Measurements from ENCODE around the gene AP1S3.
"Not testable (repeated sequence)": the region's sequence is repeated elsewhere in the genome, so short reads cannot be mapped to it uniquely, and the experiment has no call there.

The AP1S3 gene

GRCh38 chr2:223801736-223802135 lies 35.6 kb downstream of the AP1S3 start:
- DNase-seq (ENCODE audit: low read depth in 2 of 2) = no peak

- no peak for DNase-seq (ENCODE audit: low read depth in 2 of 2)
Measured at GRCh38 chr2:223800908-223801307, 36.5 kb downstream of the AP1S3 start.

GRCh38 chr2:223797811-223798721 lies 39.3 kb downstream of the AP1S3 start:
- no peak for DNase-seq (ENCODE audit: low read depth in 2 of 2)

- no peak for DNase-seq (ENCODE audit: low read depth in 2 of 2)
Measured at GRCh38 chr2:223797037-223797436, 40.3 kb downstream of the AP1S3 start.

GRCh38 chr2:223789423-223789822 lies 48.0 kb downstream of the AP1S3 start:
- DNase-seq (ENCODE audit: low read depth in 2 of 2) = no peak

- DNase-seq (ENCODE audit: low read depth in 2 of 2) = no peak
Measured at GRCh38 chr2:223788826-223789225, 48.6 kb downstream of the AP1S3 start.

- not testable (repeated sequence) for DNase-seq (ENCODE audit: low read depth in 2 of 2)
Measured at GRCh38 chr2:223788106-223788505, 49.3 kb downstream of the AP1S3 start.

GRCh38 chr2:223787358-223787757 lies 50.0 kb downstream of the AP1S3 start:
- no peak for DNase-seq (ENCODE audit: low read depth in 2 of 2)

GRCh38 chr2:223786943-223787342 lies 50.4 kb downstream of the AP1S3 start:
- no peak for DNase-seq (ENCODE audit: low read depth in 2 of 2)

GRCh38 chr2:223786236-223786635 lies 51.1 kb downstream of the AP1S3 start:
- DNase-seq (ENCODE audit: low read depth in 2 of 2) = no peak

- DNase-seq (ENCODE audit: low read depth in 2 of 2) = no peak
Measured at GRCh38 chr2:223784221-223784772, 53.1 kb downstream of the AP1S3 start.

GRCh38 chr2:223782629-223783028 lies 54.8 kb downstream of the AP1S3 start:
- DNase-seq (ENCODE audit: low read depth in 2 of 2) = no peak

- no peak for DNase-seq (ENCODE audit: low read depth in 2 of 2)
Measured at GRCh38 chr2:223781560-223781959, 55.8 kb downstream of the AP1S3 start.

- peak; percentile 24 to 36 for DNase-seq (ENCODE audit: low read depth in 2 of 2)
Measured at GRCh38 chr2:223779877-223780276, 57.5 kb downstream of the AP1S3 start.

- DNase-seq (ENCODE audit: low read depth in 2 of 2) = no peak
Measured at GRCh38 chr2:223774193-223774592, 63.2 kb downstream of the AP1S3 start.

GRCh38 chr2:223772363-223772762 lies 65.0 kb downstream of the AP1S3 start:
- no peak for DNase-seq (ENCODE audit: low read depth in 2 of 2)

GRCh38 chr2:223771475-223771874 lies 65.9 kb downstream of the AP1S3 start:
- no peak for DNase-seq (ENCODE audit: low read depth in 2 of 2)

- DNase-seq (ENCODE audit: low read depth in 2 of 2) = no peak
Measured at GRCh38 chr2:223768179-223768578, 69.2 kb downstream of the AP1S3 start.

GRCh38 chr2:223767341-223767740 lies 70.0 kb downstream of the AP1S3 start:
- DNase-seq (ENCODE audit: low read depth in 2 of 2) = no peak

GRCh38 chr2:223765221-223765785 lies 72.1 kb downstream of the AP1S3 start:
- no peak for DNase-seq (ENCODE audit: low read depth in 2 of 2)

- DNase-seq (ENCODE audit: low read depth in 2 of 2) = no peak
Measured at GRCh38 chr2:223764796-223765195, 72.6 kb downstream of the AP1S3 start.

- DNase-seq (ENCODE audit: low read depth in 2 of 2) = no peak
Measured at GRCh38 chr2:223762853-223763252, 74.5 kb downstream of the AP1S3 start.

GRCh38 chr2:223761746-223762145 lies 75.6 kb downstream of the AP1S3 start:
- not testable (repeated sequence) for DNase-seq (ENCODE audit: low read depth in 2 of 2)
